NCI-H345 treated with DMSO at 0.1 percent for 48 hours (cell line): ENCODE data around the gene BPIFA1.

Experiments used
- DNase-seq: peaks from one replicate; lab custom pipeline; 2025; ENCODE audit not compliant: unreplicated experiment; lab: John Stamatoyannopoulos, UW

The BPIFA1 gene

GRCh38 chr20:33235696-33236095 is at the start of gene BPIFA1:
BPIFA1 (plus strand) TSS chr20:33235996; CDS start chr20:33237712, 1,716 bp downstream.
- no peak for DNase-seq

- DNase-seq, result no peak
Measured at GRCh38 chr20:33187491-33187890, 48.3 kb upstream of the BPIFA1 start.

GRCh38 chr20:33188421-33188820 is 47.4 kb upstream of the BPIFA1 start:
- no peak for DNase-seq

- no peak for DNase-seq
Measured at GRCh38 chr20:33191484-33191883, 44.3 kb upstream of the BPIFA1 start.

GRCh38 chr20:33191955-33192354 is 43.8 kb upstream of the BPIFA1 start:
- DNase-seq, result no peak

- no peak for DNase-seq
Measured at GRCh38 chr20:33192912-33193501, 42.8 kb upstream of the BPIFA1 start.

GRCh38 chr20:33199026-33199425 is 36.8 kb upstream of the BPIFA1 start:
- no peak for DNase-seq

- no peak for DNase-seq
Measured at GRCh38 chr20:33202451-33202850, 33.3 kb upstream of the BPIFA1 start.

GRCh38 chr20:33203444-33203843 is 32.4 kb upstream of the BPIFA1 start:
- no peak for DNase-seq

- DNase-seq, result no peak
Measured at GRCh38 chr20:33209789-33210188, 26.0 kb upstream of the BPIFA1 start.

GRCh38 chr20:33210371-33210770 is 25.4 kb upstream of the BPIFA1 start:
- DNase-seq, result no peak

- peak; percentile 60 for DNase-seq
Measured at GRCh38 chr20:33211817-33212424, 23.9 kb upstream of the BPIFA1 start.

GRCh38 chr20:33217052-33217451 is 18.7 kb upstream of the BPIFA1 start, which contains the start of gene BPIFA3:
BPIFA3 (plus strand) TSS chr20:33217352; CDS start chr20:33217537, 185 bp downstream.
- no peak for DNase-seq

- DNase-seq, result no peak
Measured at GRCh38 chr20:33224399-33224798, 11.4 kb upstream of the BPIFA1 start.

GRCh38 chr20:33229843-33230242 is 6.0 kb upstream of the BPIFA1 start:
- DNase-seq, result no peak

- DNase-seq, result no peak
Measured at GRCh38 chr20:33231237-33231636, 4.6 kb upstream of the BPIFA1 start.

GRCh38 chr20:33232486-33233072 is 3.2 kb upstream of the BPIFA1 start:
- no peak for DNase-seq

- no peak for DNase-seq
Measured at GRCh38 chr20:33233129-33233774, 2.5 kb upstream of the BPIFA1 start.

- no peak for DNase-seq
Measured at GRCh38 chr20:33234050-33234449, 1.7 kb upstream of the BPIFA1 start.

- no peak for DNase-seq
Measured at GRCh38 chr20:33236351-33236750, 555 bp downstream of the BPIFA1 start.

GRCh38 chr20:33237989-33238388 is 2.2 kb downstream of the BPIFA1 start:
- DNase-seq, result no peak

- DNase-seq, result no peak
Measured at GRCh38 chr20:33239418-33239817, 3.6 kb downstream of the BPIFA1 start.
